ENCODE results near the gene ELAC2. TPM values are rescaled to one million over a fixed set of nuclear protein-coding genes. Genes with fewer than 3 reads are reported as not detected.

Gene ELAC2
- total RNA-seq, 2 experiments from 2014 or later, result 51.6 to 53.3 TPM

DNA sequence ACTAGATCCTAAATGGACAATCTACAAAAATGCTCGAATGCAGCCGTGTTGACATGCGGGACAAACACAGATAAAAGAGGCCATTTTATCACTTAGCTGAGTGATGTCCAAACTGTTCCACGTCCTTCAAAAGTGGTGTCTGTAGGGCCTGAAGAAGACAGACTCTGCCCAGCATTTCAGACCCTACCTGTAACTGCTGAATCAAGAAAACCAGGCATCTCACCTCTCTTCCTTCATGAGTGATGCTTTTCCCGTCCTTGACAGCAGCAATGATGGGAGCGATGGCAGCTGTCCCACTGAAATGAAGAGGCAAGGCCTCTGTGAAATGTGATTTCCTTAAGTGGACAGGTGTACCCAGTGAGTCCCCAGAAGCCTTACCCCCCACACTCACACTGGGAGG, 12.3 kb downstream of the ELAC2 start:
- TF ChIP-seq, protein P1, sequence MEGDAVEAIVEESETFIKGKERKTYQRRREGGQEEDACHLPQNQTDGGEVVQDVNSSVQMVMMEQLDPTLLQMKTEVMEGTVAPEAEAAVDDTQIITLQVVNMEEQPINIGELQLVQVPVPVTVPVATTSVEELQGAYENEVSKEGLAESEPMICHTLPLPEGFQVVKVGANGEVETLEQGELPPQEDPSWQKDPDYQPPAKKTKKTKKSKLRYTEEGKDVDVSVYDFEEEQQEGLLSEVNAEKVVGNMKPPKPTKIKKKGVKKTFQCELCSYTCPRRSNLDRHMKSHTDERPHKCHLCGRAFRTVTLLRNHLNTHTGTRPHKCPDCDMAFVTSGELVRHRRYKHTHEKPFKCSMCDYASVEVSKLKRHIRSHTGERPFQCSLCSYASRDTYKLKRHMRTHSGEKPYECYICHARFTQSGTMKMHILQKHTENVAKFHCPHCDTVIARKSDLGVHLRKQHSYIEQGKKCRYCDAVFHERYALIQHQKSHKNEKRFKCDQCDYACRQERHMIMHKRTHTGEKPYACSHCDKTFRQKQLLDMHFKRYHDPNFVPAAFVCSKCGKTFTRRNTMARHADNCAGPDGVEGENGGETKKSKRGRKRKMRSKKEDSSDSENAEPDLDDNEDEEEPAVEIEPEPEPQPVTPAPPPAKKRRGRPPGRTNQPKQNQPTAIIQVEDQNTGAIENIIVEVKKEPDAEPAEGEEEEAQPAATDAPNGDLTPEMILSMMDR (IDR thresholded peaks at IDR 0.05), result no peak

DNA sequence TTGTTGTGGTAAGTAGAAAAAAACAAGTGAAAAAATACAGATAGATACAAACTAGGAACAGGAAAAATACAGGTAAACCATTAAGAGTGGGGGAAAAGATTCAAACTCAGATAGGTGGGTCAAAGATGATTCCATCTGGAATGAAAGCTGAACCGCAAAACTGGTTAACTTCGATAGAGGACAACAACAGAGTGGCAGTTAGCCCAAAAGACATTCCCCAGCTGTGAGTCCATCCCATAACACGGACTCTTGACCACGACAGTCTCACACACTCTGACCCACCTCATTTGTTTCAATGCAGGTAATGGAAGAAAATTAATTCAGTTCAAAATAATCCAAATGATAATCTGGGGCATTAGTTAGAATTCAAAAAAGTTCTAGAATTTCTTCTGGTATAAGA, 13.5 kb downstream of the ELAC2 start:
- DNase-seq (no peak), ATAC-seq (ENCODE audit: poor library complexity) (no peak)
- Histone ChIP-seq H3K27ac (ENCODE audit: low read depth in 1 of 2, low read length in 2 of 2) (no peak overlapping the region), H3K4me1 (ENCODE audit: insufficient read depth, low read length) (no peaks in the 10 kb centered on the region), H3K36me3 (ENCODE audit: insufficient read depth, low read length) (peaks cover 83% of the 10 kb centered on the region), H3K4me3 (ENCODE audit: low read length) (no peak overlapping the region), H3K27me3 (ENCODE audit: control insufficient read depth in 1 of 2, insufficient read depth in 2 of 2, low read length in 2 of 2) (no peaks in the 10 kb centered on the region), H3K9me3 (ENCODE audit: control insufficient read depth in 1 of 2, insufficient read depth in 1 of 2, low read length in 2 of 2) (no peaks in the 10 kb centered on the region)
- Mint-ChIP-seq H3K27ac (no peak overlapping the region), H3K4me3 (no peak overlapping the region), H3K9me3 (no peaks in the 10 kb centered on the region), H3K4me1 (ENCODE audit: low read depth) (peaks cover 8% of the 10 kb centered on the region), H3K36me3 (ENCODE audit: low read depth) (peaks cover 62% of the 10 kb centered on the region), H3K27me3 (no peaks in the 10 kb centered on the region)
- TF ChIP-seq, protein P1 (IDR thresholded peaks at IDR 0.05), result no peak
- intact Hi-C loops (cut with DNase I, micrococcal nuclease), result loop anchor here in 1 of 2 experiments (5.0 kb wide), 1 partner anchor 822 kb away; no protein-coding TSS in a partner anchor
- POLR2A ChIA-PET, result interaction anchor here (1.2 kb wide), 1 partner anchor 13 kb away, joined by 6 read pairs; the partner anchor contains the start of gene ELAC2
- CTCF ChIA-PET, result no interaction called here

More for the DNA sequence above, 12.3 kb downstream of the ELAC2 start:
- Histone ChIP-seq H3K9me3 (ENCODE audit: control insufficient read depth in 1 of 2, insufficient read depth in 1 of 2, low read length in 2 of 2) (no peaks in the 10 kb centered on the region), H3K27me3 (ENCODE audit: control insufficient read depth in 1 of 2, insufficient read depth in 2 of 2, low read length in 2 of 2) (no peaks in the 10 kb centered on the region), H3K27ac (ENCODE audit: low read depth in 1 of 2, low read length in 2 of 2) (no peak overlapping the region), H3K36me3 (ENCODE audit: insufficient read depth, low read length) (peaks cover 80% of the 10 kb centered on the region), H3K4me1 (ENCODE audit: insufficient read depth, low read length) (no peaks in the 10 kb centered on the region), H3K4me3 (ENCODE audit: low read length) (no peak overlapping the region)
- ChIA-PET POLR2A (no interaction called here), CTCF (no interaction called here)
- Mint-ChIP-seq H3K36me3 (ENCODE audit: low read depth) (peaks cover 65% of the 10 kb centered on the region), H3K4me3 (no peak overlapping the region), H3K4me1 (ENCODE audit: low read depth) (peaks cover 8% of the 10 kb centered on the region), H3K27ac (no peak overlapping the region), H3K27me3 (no peaks in the 10 kb centered on the region), H3K9me3 (no peaks in the 10 kb centered on the region)
- ATAC-seq (ENCODE audit: poor library complexity) (no peak), DNase-seq (no peak)
- intact Hi-C loops (cut with DNase I, micrococcal nuclease), result no loop called here

DNA sequence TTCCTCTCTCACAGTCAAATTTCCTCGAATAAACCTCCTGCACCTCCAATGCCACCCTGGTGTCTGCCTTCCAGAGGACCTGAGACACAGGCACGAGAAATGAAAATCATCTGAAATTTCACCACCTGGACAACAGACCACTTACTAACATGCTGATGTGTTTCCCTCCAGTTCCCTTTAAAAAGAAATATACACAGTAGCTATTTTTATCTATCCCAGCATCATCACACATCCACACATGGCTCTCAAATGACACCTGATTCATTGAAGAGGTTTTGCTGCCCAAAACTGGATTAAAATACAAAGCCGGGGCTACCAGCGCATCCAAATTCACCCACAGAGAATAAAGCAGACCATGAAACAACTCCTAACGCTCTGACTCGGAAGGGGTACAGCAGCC, 13.9 kb downstream of the ELAC2 start:
- intact Hi-C loops (cut with DNase I, micrococcal nuclease), result loop anchor here in 1 of 2 experiments (5.0 kb wide), 1 partner anchor 822 kb away; no protein-coding TSS in a partner anchor
- no peaks in the 10 kb centered on the region for H3K27me3 Mint-ChIP-seq

More for the DNA sequence above, 13.9 kb downstream of the ELAC2 start:
- CTCF ChIA-PET, result no interaction called here
- Histone ChIP-seq H3K9me3 (ENCODE audit: control insufficient read depth in 1 of 2, insufficient read depth in 1 of 2, low read length in 2 of 2) (no peaks in the 10 kb centered on the region), H3K27me3 (ENCODE audit: control insufficient read depth in 1 of 2, insufficient read depth in 2 of 2, low read length in 2 of 2) (no peaks in the 10 kb centered on the region), H3K27ac (ENCODE audit: low read depth in 1 of 2, low read length in 2 of 2) (no peak overlapping the region), H3K4me3 (ENCODE audit: low read length) (no peak overlapping the region), H3K4me1 (ENCODE audit: insufficient read depth, low read length) (no peaks in the 10 kb centered on the region), H3K36me3 (ENCODE audit: insufficient read depth, low read length) (peaks cover 85% of the 10 kb centered on the region)
- H3K9me3 Mint-ChIP-seq, result no peaks in the 10 kb centered on the region
- peaks cover 8% of the 10 kb centered on the region for H3K4me1 Mint-ChIP-seq (ENCODE audit: low read depth)
- DNase-seq (no peak), ATAC-seq (ENCODE audit: poor library complexity) (no peak)
- TF ChIP-seq, protein P1 (IDR thresholded peaks at IDR 0.05), result no peak
- POLR2A ChIA-PET, result interaction anchor here (1.2 kb wide), 1 partner anchor 14 kb away, joined by 6 read pairs; the partner anchor contains the start of gene ELAC2
- H3K27ac Mint-ChIP-seq, result no peak overlapping the region
- peaks cover 64% of the 10 kb centered on the region for H3K36me3 Mint-ChIP-seq (ENCODE audit: low read depth)
- H3K4me3 Mint-ChIP-seq, result no peak overlapping the region
